22Rv1 (cell line): ENCODE data around the gene RIPPLY3.

ENCODE experiments used
- CTCF ChIP-seq: fragments of 450-650 bp; IDR thresholded peaks from 2 replicates; pipeline ENCODE4 v1.5.1; 2017; ENCODE audit warnings: mild to moderate bottlenecking
- ZFX ChIP-seq: fragments of 450-650 bp; IDR thresholded peaks from 2 replicates; pipeline ENCODE4 v1.6.1; 2017; ENCODE audit warnings: antibody characterized with exemption, borderline replicate concordance

- TF ChIP-seq CTCF (peak; percentile 15; the same call in 1 of the 2 replicates), ZFX (no peak)
Measured at GRCh38 chr21:37028570-37028969, 22.1 kb downstream of the RIPPLY3 start.
